DOHH2 (cell line): Measurements from ENCODE around the gene XCL2.

Source experiments
- H3F3A ChIP-seq: fragments of 200-600 bp; sonication (generic), shearing (Covaris generic); 2 replicates; pipeline ENCODE4 v1.6.0; 2016; ENCODE audit warnings: antibody characterized with exemption, mild to moderate bottlenecking; ENCODE audit not compliant: control insufficient read depth, insufficient read depth
- H3K27ac ChIP-seq: fragments of 200-600 bp; sonication (generic); 2 replicates; pipeline ENCODE4 v1.5.1; 2014; ENCODE audit warnings: low read depth, mild to moderate bottlenecking, low read length, moderate library complexity
- H3K27me3 ChIP-seq: fragments of 200-600 bp; sonication (generic); 2 replicates; pipeline ENCODE4 v1.6.1; 2014; ENCODE audit warnings: mild to moderate bottlenecking, low read length, mixed read lengths; ENCODE audit not compliant: control insufficient read depth
- H3K36me3 ChIP-seq: fragments of 200-600 bp; sonication (generic); 2 replicates; pipeline ENCODE4 v1.6.1; 2014; ENCODE audit warnings: mild to moderate bottlenecking, low read length, moderate library complexity, mixed read lengths; ENCODE audit not compliant: control insufficient read depth
- H3K4me1 ChIP-seq: fragments of 200-600 bp; sonication (generic); 2 replicates; pipeline ENCODE4 v1.6.1; 2014; ENCODE audit warnings: mild to moderate bottlenecking, low read length, mixed read lengths; ENCODE audit not compliant: control insufficient read depth
- H3K4me2 ChIP-seq: fragments of 200-600 bp; sonication (generic); 2 replicates; pipeline ENCODE4 v1.6.0; 2014; ENCODE audit warnings: mild to moderate bottlenecking, low read length, moderate library complexity
- H3K4me3 ChIP-seq: fragments of 200-600 bp; sonication (generic); 2 replicates; pipeline ENCODE4 v1.5.1; 2014; ENCODE audit warnings: mild to moderate bottlenecking, low read length, mixed read lengths
- H3K79me2 ChIP-seq: fragments of 200-600 bp; sonication (generic); 2 replicates; pipeline ENCODE4 v1.6.1; 2014; ENCODE audit warnings: mild to moderate bottlenecking, low read length, mixed read lengths; ENCODE audit not compliant: control insufficient read depth
- H3K9me2 ChIP-seq: fragments of 200-600 bp; sonication (generic); replicated peaks from 2 replicates; pipeline ENCODE4 v1.6.1; 2014; ENCODE audit warnings: mild to moderate bottlenecking, low read length, mixed read lengths; ENCODE audit not compliant: control insufficient read depth
- H3K9me3 ChIP-seq: fragments of 200-600 bp; sonication (generic); 2 replicates; pipeline ENCODE4 v1.6.1; 2014; ENCODE audit warnings: antibody characterized with exemption, low read length, mixed read lengths; ENCODE audit not compliant: control insufficient read depth, insufficient read depth
- H4K20me1 ChIP-seq: fragments of 200-600 bp; sonication (generic); 2 replicates; pipeline ENCODE4 v1.6.0; 2014; ENCODE audit warnings: low read depth, mild to moderate bottlenecking, antibody characterized with exemption, low read length, moderate library complexity; ENCODE audit not compliant: control insufficient read depth, insufficient read depth
- CTCF ChIP-seq: fragments of 200-600 bp; sonication (generic); IDR thresholded peaks from one replicate; pipeline ENCODE4 v1.5.1; 2014; ENCODE audit warnings: antibody characterized with exemption, mild to moderate bottlenecking, low read depth, low read length; ENCODE audit not compliant: poor library complexity, severe bottlenecking
- EZH2phosphoT487 ChIP-seq: fragments of 200-600 bp; sonication (generic); IDR thresholded peaks from 2 replicates; pipeline ENCODE4 v1.6.1; 2017; ENCODE audit warnings: borderline replicate concordance, mild to moderate bottlenecking, antibody characterized with exemption, low read length, moderate library complexity, mixed read lengths

The XCL2 gene

GRCh38 chr1:168555508-168556046 is 11.8 kb upstream of the XCL2 start:
- no peaks in the 10 kb centered on the region for H3K79me2 ChIP-seq
- no peaks in the 10 kb centered on the region for H3K4me1 ChIP-seq
- no peaks in the 10 kb centered on the region for H4K20me1 ChIP-seq
- no peaks in the 10 kb centered on the region for H3K9me2 ChIP-seq
- no peaks in the 10 kb centered on the region for H3F3A ChIP-seq
- no peak for TF ChIP-seq EZH2phosphoT487
- TF ChIP-seq CTCF, result no peak
- no peak overlapping the region for H3K27ac ChIP-seq
- no peaks in the 10 kb centered on the region; the same call in 1 of the 2 replicates for H3K27me3 ChIP-seq
- H3K4me2 ChIP-seq, result no peak overlapping the region
- H3K9me3 ChIP-seq, result no peaks in the 10 kb centered on the region
- no peaks in the 10 kb centered on the region for H3K36me3 ChIP-seq
- no peak overlapping the region for H3K4me3 ChIP-seq

GRCh38 chr1:168554603-168555483 is 11.0 kb upstream of the XCL2 start:
- Histone ChIP-seq H3K4me1 (no peaks in the 10 kb centered on the region), H3K27me3 (no peaks in the 10 kb centered on the region; the same call in 1 of the 2 replicates), H3K79me2 (no peaks in the 10 kb centered on the region), H3F3A (no peaks in the 10 kb centered on the region), H3K4me3 (no peak overlapping the region), H4K20me1 (no peaks in the 10 kb centered on the region), H3K36me3 (no peaks in the 10 kb centered on the region), H3K9me2 (no peaks in the 10 kb centered on the region), H3K27ac (no peak overlapping the region), H3K9me3 (no peaks in the 10 kb centered on the region), H3K4me2 (no peak overlapping the region)
- TF ChIP-seq EZH2phosphoT487 (no peak), CTCF (no peak)

- Histone ChIP-seq H3K9me3 (no peaks in the 10 kb centered on the region), H3K79me2 (no peaks in the 10 kb centered on the region), H3K4me2 (no peak overlapping the region), H3K27me3 (no peaks in the 10 kb centered on the region), H3K9me2 (no peaks in the 10 kb centered on the region), H3K4me3 (no peak overlapping the region), H3K4me1 (no peaks in the 10 kb centered on the region), H3F3A (no peaks in the 10 kb centered on the region), H3K36me3 (no peaks in the 10 kb centered on the region), H3K27ac (no peak overlapping the region), H4K20me1 (no peaks in the 10 kb centered on the region)
- TF ChIP-seq EZH2phosphoT487, result no peak
- no peak for TF ChIP-seq CTCF
Measured at GRCh38 chr1:168553680-168554553, 10.1 kb upstream of the XCL2 start.
